GM21723 (cell line): ENCODE data around the gene CLPTM1L.

Experiments
- ATAC-seq: cut with Tn5 transposase; IDR thresholded peaks from one replicate; pipeline ENCODE4 v1.9.1; 2021; ENCODE audit warnings: mild to moderate bottlenecking, moderate library complexity; ENCODE audit not compliant: unreplicated experiment

The CLPTM1L gene

GRCh38 chr5:1315709-1316587 lies 29.0 kb downstream of the CLPTM1L start:
- ATAC-seq: peak; percentile 60

GRCh38 chr5:1315018-1315708 lies 29.7 kb downstream of the CLPTM1L start:
- ATAC-seq: no peak

GRCh38 chr5:1314564-1314982 lies 30.3 kb downstream of the CLPTM1L start:
- ATAC-seq: no peak

GRCh38 chr5:1312993-1313833 lies 31.7 kb downstream of the CLPTM1L start:
- peak; percentile 73 for ATAC-seq

GRCh38 chr5:1312206-1312605 lies 32.7 kb downstream of the CLPTM1L start:
- no peak for ATAC-seq

- ATAC-seq: no peak
These were observed 33.4 kb downstream of the CLPTM1L start for GRCh38 chr5:1311439-1312055.

GRCh38 chr5:1310118-1310517 lies 34.8 kb downstream of the CLPTM1L start:
- ATAC-seq: no peak

- no peak for ATAC-seq
These were observed 40.9 kb downstream of the CLPTM1L start for GRCh38 chr5:1304033-1304432.

- ATAC-seq: no peak
These were observed 42.6 kb downstream of the CLPTM1L start for GRCh38 chr5:1302258-1302657.

GRCh38 chr5:1300581-1301083 lies 44.3 kb downstream of the CLPTM1L start:
- no peak for ATAC-seq

- ATAC-seq: no peak
These were observed 44.9 kb downstream of the CLPTM1L start for GRCh38 chr5:1299961-1300360.

GRCh38 chr5:1299511-1299850 lies 45.4 kb downstream of the CLPTM1L start:
- no peak for ATAC-seq

- ATAC-seq: no peak
These were observed 46.0 kb downstream of the CLPTM1L start for GRCh38 chr5:1298723-1299510.

- no peak for ATAC-seq
These were observed 46.8 kb downstream of the CLPTM1L start for GRCh38 chr5:1298067-1298551.

GRCh38 chr5:1297243-1297642 lies 47.7 kb downstream of the CLPTM1L start:
- ATAC-seq: no peak

GRCh38 chr5:1295650-1296037 lies 49.3 kb downstream of the CLPTM1L start:
- ATAC-seq: no peak

GRCh38 chr5:1294835-1295649 lies 49.9 kb downstream of the CLPTM1L start, which contains the start of gene TERT:
Gene TERT, minus strand, starts transcription at chr5:1295068. Its CDS starts 79 bp downstream, at chr5:1294989.
- ATAC-seq: no peak

- ATAC-seq: no peak
These were observed 50.6 kb downstream of the CLPTM1L start for GRCh38 chr5:1294206-1294834.
